Ovary (tissue), 3 donors: ENCODE measurements around the gene FREY1.

Experiments
- POLR2A ChIP-seq: fragments of 450-650 bp; IDR thresholded peaks from one replicate; pipeline ENCODE4 v1.6.1; 2017; ENCODE audit warnings: antibody characterized with exemption, mild to moderate bottlenecking, moderate library complexity
- TF ChIP-seq, protein P1 (sequence below), 3 donors: fragments of 450-650 bp in 2 of 3; fragments of 200-600 bp in 1 of 3; IDR thresholded peaks; one replicate each; pipeline versions ENCODE4 v1.5.1 to v1.8.0; 2016 to 2022; ENCODE audit warnings: antibody characterized with exemption in 3 of 3, mild to moderate bottlenecking in 1 of 3
- donor health status: DM: no; HTN: no; CAD: no.

DNA sequence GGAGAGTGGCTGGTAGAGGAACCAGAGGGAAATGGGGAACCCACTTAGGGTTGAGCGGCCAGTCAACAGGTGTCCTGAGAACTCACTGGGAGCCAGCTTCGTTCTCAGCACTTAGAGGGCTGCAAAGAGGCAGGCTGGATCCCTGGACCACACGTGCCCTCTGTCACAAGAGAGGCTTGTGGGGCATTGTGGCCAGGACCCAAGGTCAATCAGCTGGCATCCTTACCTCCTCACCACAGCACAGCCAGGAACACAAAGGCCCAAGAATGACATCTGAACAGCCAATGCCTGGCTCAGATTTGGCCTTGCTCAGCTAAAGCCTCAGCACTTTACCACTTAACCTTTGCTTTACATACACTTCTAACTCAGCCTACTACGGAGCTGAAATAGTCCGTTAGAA, 14.2 kb downstream of the FREY1 start:
- TF ChIP-seq, protein P1, sequence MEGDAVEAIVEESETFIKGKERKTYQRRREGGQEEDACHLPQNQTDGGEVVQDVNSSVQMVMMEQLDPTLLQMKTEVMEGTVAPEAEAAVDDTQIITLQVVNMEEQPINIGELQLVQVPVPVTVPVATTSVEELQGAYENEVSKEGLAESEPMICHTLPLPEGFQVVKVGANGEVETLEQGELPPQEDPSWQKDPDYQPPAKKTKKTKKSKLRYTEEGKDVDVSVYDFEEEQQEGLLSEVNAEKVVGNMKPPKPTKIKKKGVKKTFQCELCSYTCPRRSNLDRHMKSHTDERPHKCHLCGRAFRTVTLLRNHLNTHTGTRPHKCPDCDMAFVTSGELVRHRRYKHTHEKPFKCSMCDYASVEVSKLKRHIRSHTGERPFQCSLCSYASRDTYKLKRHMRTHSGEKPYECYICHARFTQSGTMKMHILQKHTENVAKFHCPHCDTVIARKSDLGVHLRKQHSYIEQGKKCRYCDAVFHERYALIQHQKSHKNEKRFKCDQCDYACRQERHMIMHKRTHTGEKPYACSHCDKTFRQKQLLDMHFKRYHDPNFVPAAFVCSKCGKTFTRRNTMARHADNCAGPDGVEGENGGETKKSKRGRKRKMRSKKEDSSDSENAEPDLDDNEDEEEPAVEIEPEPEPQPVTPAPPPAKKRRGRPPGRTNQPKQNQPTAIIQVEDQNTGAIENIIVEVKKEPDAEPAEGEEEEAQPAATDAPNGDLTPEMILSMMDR (IDR thresholded peaks at IDR 0.05): no peak
- no peak for TF ChIP-seq POLR2A
